ENCODE measurements around the gene GMPR.

DNA sequence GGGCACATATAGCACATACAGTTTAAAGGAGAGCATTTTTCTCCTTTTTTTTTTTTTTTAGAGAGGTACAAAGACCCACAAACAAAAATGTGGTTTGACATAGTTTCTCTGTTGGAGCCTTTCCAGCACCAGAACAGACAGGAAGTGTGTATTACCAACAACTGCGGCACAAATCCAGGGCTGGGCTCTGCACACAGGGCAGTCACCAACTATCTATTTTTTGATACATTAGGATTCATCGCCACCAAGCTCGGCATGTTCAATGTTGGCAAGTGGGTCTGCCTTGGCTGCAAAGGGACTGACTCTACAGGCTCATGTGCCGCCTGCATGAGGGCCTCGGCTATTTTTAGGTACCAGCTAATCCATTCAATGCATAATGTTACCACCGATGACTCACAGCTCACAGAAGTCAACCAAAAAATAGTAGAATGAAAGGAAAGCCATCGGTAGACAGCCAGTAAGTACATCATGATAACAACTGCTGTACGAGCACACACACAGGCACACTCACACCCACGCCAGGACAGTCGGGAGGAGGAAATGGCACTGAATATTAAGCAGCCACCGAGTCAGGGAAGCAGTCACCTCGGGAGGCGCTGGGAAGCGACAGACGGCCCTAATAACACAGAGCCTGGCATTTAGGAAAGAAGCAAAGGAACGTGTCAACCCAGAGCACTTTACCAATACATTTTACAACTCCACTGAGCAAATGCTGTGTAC lies 81.6 kb downstream of the GMPR start:
- TF ChIP-seq CTCF (IDR thresholded peaks at IDR 0.05) (no peak), POLR2AphosphoS5 (IDR thresholded peaks at IDR 0.05) (peak; percentile 31 to 59)

All from upper lobe of left lung (tissue), 4 donors.